ENCODE data around the gene COMMD4.

The COMMD4 gene

GRCh38 chr15:75356517-75356916 is 20.7 kb downstream of the COMMD4 start:
- DNase-seq (ENCODE audit: low spot score): no peak

- no peak for DNase-seq (ENCODE audit: low spot score)
Observed at GRCh38 chr15:75357976-75358673, 22.3 kb downstream of the COMMD4 start.

DNA sequence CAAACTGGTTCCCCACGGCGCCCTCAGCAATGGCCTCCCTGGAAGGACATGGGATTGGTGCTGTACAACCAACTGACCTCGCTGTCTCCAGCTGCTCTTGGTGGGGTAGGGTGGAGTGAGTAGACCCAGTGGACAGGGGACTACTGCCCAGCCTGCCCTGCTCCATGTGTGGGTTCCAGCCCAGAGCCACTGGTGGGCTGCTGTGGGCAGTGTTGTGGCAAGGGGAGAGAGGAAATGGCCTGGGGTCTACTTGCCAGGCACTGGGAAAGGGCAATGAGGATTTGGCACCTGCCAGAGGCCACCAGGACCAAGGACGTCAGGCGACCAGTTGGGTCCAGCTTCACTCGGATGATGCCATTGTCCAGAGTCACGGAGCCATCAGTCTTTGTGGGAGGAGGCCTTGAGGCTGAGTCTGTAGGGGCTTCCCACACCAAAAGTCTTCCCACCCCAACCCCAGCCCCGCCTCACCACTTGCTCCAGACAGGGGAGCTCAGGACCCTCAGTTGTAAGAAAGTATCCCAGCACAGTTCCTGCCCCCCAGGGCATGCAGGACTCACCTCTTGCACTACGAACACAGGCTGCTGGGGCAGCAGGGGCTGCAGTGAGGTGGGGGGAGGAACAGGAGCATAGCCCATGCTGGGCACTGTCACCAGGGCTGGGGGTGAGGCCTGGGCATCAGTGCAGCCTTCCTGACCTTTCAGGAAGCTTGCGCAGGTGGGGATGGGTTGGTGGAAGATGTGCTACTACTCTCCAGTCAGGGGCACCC is 23.1 kb downstream of the COMMD4 start:
- no peak for DNase-seq (ENCODE audit: low spot score)

GRCh38 chr15:75359537-75360250 is 23.8 kb downstream of the COMMD4 start:
- no peak for DNase-seq (ENCODE audit: low spot score)

GRCh38 chr15:75360391-75360790 is 24.5 kb downstream of the COMMD4 start:
- DNase-seq (ENCODE audit: low spot score): no peak

GRCh38 chr15:75360856-75361255 is 25.0 kb downstream of the COMMD4 start:
- DNase-seq (ENCODE audit: low spot score): no peak

DNA sequence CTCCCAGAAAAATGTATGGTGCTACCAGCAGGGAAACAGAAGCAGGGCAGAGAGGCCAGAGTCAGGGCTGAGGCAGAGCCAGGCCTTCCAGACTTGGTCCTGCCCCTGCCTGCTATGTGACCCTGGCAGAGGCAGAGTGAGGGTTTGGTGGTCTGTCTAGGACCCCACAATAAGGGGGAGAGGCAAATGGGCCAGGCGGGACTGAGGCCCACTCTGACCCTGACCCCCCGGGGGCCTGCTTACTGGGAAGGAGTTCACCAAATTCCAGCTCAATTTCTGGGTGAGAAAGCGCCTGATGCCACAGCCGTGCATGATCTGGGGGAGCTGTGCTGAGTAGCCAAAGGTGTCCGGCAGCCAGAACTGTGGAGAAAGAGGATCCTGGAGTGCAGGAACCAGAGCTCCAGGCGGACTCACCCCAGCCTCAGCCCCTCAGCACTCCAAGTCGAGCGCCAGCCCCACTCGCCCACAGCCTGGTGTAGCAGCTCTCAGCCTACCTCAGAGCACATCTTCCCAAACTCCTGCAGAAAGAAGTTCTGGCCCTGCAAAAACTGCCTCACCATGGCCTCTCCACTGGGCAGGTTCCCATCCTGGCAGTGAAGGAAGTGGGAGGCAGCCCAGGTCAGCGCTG is 25.6 kb downstream of the COMMD4 start:
- DNase-seq (ENCODE audit: low spot score): no peak

DNA sequence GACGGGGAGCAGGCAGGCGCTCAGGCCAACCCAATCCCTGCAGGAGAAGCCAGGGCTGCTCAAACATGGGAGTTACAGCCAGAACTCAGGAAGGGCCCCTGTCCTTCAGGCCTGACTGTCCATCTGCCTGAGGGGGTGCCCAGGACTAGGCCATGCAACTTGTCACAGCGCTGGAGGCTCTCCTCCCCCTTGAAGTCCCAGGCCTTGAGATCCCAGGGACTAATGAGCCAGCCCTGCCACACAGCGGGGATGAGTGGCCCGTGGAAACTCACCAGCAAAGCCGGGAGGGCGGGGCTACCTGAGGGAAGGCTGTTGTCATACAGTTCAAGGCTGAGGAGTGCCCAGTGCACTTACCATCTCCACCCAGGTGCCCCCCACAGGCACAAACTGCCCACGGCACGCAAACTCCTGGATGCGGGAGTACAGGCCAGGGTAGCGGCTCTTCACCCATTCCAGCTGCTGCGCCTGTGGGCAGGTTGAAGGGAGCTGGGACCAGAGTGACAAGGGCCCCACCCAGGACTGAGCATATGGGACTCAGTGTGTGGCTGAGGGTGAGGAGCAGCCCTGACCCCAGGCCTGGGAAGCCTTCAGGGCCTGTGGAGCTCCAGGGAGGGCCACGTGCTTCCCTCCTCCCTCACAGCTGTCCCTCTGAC is 26.3 kb downstream of the COMMD4 start:
- DNase-seq (ENCODE audit: low spot score): no peak

- no peak for DNase-seq (ENCODE audit: low spot score)
Observed at GRCh38 chr15:75362642-75363249, 26.9 kb downstream of the COMMD4 start.

DNA sequence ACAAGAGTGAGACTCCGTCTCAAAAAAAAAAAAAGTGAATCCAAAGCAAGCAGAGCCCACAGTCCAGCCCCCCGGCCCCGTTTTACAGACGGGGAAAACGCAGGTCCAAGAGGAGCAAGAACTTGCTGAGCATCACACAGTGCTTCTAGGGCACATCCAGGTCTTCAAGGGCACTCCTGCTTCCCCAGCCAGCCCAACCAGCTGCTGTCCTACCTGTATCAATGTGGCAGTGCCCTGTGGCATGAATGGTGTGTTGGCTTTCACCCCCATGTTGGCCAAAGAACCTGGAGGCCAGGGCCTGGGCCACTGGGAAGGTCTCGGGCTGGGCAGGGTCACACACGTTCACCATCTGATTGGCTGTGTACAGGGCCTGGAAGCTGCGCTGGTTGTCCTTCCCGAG is 27.9 kb downstream of the COMMD4 start:
- DNase-seq (ENCODE audit: low spot score): no peak

DNA sequence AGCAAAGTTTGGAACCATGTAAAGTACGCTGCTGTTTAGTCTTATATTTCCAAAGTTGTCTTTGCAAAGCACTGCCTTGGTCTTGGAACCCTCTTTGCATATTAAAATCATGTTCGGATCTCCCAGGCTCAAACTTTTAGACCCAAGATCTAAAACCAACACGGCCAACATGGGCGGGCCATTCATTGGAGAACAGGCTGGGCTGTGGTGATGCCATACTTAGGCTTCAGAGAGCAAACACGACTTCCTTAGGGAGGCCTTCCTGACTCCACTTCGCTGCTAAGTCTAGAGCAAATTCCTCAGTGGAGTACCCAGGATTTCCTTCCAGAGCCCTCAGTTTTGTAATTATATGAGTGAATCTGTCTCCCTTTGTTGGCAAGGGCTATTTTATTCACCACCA is 29.0 kb downstream of the COMMD4 start:
- DNase-seq (ENCODE audit: low spot score): no peak

DNA sequence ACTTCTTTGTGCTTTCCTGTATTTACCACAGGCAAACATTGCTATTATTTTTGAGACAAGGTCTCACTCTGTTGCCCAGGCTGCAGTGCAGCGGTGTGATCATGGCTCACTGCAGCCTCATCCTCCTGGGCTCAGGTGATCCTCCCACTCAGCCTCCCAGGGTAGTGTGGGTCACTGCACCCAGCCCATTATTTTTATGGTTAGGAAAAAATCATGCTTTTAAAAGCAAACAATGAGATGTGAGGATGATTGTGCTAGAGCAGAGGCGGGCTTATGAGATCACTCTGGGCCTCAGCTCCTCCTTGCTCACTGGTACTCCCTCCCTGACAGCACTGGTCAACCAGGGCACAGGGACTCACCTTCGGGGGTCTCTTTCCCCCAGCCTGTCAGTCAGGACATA is 30.3 kb downstream of the COMMD4 start:
- DNase-seq (ENCODE audit: low spot score): no peak

- DNase-seq (ENCODE audit: low spot score): no peak
Observed at GRCh38 chr15:75367006-75367405, 31.1 kb downstream of the COMMD4 start.

- no peak for DNase-seq (ENCODE audit: low spot score)
Observed at GRCh38 chr15:75367406-75367912, 31.6 kb downstream of the COMMD4 start.

GRCh38 chr15:75367913-75368688 is 32.2 kb downstream of the COMMD4 start, which contains the start of gene MAN2C1:
Gene MAN2C1, minus strand, starts transcription at chr15:75368607. Its CDS starts 24 bp downstream, at chr15:75368583.
- peak; percentile 92 for DNase-seq (ENCODE audit: low spot score)

DNA sequence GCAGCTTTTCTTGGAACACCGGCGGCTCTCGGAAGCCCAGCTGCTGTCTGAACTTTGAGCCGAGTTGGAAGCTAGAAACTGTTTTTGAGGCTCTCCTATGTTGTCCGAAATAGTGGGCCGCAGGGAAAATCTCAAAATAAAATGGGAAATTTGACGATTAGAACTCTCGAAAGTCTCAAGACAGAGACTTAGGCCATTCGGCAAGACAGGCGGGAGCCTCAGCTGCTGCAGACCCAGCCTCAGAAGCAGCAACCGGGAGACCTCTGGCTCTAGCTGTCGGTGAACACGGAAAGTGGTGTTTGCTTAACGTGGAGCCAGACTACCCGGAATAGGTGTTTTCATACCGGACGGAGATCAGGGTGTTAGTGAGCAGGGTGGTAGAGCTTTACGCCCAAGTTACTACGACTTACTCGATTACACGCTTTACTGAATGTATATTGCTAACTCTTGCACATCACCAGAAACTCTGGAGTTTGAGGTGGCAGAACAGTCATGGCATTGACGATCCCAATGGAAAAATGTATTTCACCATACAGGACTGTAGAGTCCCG is 32.9 kb downstream of the COMMD4 start:
- no peak for DNase-seq (ENCODE audit: low spot score)

DNA sequence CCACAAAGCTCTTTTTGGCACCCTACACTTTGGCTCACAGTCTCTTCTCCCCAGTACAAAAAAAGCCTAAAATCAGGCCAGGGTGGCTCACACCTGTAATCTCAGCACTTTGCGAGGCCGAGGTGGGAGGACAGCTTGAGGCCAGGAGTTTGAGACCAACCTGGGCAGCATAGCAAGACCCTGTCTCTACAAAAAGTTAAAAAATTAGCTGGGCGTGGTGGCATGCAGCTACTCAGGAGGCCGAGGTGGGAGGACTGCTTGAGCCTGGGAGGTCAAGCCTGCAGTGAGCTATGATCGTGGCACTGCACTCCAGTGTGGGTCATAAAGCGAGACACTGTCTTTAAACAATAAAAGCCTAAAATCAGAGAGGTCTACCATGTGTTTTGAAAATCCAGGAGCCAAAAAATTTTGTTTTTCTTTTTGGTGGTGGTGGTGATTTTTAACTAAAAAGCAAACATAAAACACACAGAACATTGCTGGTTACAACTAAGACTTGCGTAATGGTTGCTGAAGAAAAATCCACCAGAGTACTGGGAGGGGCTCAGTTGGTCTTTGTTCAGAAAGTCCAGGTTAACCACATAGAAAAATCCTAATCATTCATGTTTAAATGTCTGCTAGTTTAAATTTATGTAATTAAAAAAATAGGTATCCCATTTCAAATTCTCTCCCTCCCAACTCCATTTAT is 34.2 kb downstream of the COMMD4 start:
- no peak for DNase-seq (ENCODE audit: low spot score)

GRCh38 chr15:75371486-75371885 is 35.6 kb downstream of the COMMD4 start:
- DNase-seq (ENCODE audit: low spot score): no peak

DNA sequence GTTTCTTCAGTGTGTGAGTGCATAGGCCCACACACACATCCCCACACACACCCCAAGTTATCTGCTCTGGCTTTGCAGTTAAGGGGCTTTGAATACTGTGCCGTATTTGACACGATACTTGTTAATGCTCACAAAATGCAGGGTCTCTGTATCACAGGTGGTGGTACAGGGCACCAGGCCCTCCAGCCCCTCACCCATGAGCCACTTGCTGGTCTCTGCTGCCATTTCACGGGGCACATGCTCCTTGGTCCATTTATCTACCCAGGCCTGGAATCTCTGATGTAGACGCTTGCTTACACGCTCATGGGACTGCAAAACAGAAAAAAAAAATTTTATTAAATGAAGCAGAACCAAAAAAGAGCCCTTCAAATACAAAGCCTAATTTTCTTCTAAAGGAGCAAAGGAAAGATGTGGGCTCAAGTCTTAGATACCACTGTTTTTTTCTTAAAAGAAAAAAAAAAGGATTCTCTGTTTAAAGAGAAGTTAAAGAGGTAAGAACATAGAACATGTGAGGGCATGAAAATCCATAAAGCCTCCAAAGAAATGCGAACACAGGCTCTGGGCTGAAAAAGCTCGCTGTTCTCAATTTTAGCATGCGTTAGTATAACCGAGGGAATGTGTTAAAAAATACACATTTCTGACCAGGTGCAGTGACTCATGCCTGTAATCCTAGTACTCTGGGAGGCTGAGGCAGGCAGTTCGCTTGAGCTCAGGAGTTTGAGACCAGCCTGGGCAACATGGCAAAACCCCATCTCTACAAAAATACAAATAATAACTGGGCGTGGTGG is 36.2 kb downstream of the COMMD4 start:
- DNase-seq (ENCODE audit: low spot score): no peak
